GM21423 (cell line): Measurements from ENCODE around the gene STK32C.

ENCODE experiments used
- ATAC-seq: cut with Tn5 transposase; IDR thresholded peaks from one replicate; pipeline ENCODE4 v1.9.1; 2021; ENCODE audit warnings: mild to moderate bottlenecking, moderate library complexity; ENCODE audit not compliant: unreplicated experiment

The STK32C gene

DNA sequence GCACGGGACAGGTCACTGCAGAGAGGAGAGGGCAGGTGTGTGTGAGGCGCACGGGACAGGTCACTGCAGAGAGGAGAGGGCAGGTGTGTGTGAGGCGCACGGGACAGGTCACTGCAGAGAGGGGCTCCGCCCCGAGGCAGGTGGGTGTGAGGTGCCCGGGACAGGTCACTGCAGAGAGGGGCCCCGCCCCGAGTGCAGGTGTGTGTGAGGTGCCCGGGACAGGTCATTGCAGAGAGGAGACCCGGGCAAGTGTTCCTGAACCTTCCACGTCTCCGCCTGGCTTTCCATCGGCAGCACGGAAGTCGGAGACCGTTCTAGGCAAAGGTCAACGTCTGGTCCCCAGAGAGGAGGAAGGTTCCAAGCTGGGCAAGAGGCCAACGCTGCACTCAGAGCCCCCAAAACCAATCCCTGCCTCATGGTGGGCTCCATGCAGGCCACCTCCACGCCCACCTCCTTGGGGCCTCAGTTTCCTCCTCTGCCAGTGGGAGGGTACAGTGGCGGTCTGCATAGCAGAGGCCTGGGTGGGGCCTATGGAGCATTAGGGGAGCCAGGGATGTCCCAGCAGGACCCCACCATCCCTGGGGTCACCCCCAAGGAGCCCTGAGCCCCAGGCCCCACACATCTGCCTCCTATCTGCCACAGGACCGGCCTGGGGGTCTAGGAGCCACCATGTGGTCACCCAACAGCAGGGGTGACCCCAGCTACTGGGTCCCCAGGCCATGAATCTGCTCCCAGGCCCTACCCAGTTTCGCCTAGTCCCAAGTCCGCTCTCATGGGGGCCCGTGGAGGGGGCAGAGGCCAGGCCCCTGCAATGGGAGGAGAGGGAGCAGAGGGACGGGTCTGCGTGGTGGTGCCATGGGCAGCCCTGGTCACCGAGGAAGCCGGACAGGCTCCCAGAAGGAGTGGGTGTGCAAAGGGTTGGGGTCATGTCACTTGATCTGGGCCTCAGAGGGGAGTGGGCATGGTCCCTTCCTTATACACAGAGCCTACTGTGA lies 57.0 kb downstream of the STK32C start:
- no peak for ATAC-seq

DNA sequence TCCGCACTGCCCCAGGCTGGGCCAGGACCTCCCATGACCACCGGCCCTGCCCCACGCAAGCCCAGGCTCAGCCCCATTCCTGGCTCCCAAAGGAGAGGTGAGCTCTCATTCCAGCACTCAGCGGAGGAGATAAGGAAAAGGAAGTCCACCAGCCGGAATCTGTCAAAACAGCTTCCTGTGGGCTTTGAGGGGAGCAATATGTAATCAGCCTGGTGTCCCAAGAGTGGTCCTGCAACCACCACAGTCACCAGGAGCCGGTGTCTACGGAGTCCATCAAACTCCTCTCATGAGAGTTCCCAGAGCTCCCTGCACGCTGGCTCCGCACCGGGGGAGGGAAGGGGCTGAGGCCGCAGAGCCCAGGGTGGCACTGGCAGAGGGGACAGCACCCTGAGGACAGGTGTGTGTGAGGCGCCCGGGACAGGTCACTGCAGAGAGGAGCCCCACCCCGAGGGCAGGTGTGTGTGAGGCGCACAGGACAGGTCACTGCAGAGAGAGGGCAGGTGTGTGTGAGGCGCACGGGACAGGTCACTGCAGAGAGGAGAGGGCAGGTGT lies 57.9 kb downstream of the STK32C start:
- no peak for ATAC-seq

DNA sequence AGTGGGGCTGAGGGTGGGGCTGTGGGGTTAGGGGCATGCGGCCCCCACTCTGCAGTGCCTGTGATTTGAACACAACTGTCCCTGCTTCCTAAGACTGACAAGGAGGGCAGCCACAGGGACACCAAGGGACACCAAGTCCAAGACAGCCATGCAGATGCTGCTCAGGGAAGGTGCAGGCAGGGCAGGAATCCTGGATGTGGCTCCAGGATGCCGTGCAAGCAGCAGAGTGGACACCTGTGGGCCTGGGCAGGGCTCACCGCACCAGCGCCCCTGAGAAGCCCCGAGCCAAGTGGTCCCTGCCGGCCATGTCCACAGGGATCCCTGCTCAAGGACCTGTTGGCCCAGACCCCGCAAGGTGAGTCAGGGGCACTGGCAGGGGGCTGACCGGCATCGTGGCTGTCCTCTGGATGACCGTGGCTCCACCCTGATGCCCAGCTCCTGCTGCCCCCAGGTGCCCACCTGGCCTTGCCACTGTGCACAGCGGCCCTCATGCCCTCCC lies 58.5 kb downstream of the STK32C start:
- ATAC-seq = no peak

DNA sequence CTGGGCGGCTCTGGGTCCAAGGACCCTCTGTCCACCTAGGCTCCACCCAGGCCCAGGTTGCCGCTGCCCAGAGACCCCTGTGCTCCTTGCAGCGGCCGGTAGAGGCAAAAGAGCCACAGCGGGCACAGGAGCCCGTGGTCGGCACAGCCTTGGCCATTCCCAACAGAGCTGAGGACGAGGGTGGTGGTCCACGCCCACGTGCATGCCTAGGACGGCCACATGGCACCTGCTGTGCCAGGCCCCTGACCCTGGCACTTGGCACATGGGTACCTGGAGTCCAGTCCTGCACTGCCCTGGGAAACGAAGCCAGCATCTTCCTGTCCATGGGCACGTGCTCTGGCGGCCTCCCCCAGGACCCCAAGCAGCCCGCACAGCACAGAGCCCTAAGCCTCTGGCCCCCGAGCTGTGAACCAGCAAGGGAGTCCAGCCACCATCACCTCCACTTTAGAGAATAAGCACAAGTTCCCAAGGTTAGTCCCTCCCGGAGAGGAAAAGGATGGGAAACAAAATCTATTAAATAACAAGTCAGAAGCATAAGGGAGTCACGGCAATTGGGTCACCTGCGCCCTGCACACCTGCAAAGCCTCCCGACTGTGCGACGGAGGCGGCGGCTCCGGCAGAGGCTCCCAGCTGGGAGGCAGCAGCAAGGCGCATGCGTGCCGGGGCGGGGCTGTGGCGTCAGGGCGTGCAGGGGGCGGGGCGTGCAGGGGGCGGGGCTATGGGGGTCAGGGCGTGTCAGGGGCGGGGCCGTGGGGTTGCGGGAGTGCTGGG lies 59.1 kb downstream of the STK32C start:
- ATAC-seq = no peak

DNA sequence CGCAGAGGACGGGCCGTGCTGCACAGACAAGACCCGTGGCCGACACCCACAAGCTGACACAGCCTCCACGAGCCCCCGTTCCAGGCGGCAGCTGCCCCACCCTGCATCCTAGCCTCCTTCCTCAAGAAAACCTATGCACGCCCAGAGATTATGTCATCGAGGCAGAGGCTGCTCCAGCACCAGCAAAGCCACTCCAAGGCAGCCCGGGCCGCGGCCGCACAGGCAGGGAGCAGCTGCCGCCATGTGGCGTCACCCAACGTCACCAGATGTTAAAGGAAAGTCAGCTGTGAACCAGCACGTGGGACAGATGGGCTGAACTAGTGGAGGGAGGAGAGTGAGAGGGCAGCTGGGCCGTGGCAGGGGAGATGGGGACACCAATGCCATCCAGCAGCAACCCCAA lies 59.8 kb downstream of the STK32C start:
- no peak for ATAC-seq

DNA sequence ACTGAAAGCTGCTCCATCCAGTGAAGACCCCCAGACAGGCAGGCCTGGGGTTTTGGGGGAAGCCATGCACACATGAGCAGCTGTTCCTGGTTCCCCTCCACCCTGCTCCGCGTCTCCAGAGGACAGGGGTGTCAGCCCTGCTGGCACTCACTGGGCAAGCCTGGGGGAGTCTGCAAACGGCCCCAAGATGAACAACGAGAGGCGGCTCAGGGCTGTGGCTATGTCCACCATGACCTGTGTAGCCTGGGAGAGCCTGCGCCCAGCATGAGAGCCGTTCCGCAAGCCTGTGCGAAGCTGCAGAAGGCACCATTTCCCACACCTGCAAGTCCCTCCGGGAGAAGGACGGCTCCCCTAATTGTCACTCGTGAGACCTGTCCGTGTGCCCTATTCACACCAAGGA lies 61.5 kb downstream of the STK32C start:
- ATAC-seq = no peak

DNA sequence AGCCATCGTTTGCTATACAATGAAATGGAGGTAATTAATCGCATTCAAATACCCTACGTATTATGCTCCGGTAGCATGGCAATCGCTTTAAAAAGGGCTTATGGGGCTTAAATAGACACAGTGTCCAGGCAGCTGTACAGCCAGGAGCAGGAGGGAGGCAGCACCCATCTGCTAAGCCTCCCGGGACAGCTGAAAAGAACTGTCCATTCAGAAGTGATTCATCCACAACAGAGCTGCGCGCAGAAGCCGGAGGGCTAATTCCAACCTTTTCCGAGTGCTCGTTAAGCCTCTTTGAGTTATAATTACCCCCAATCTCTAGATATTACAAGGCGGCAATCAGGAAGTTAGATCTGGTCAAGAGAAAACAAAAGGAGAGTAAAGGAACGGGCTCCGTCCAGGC lies 62.7 kb downstream of the STK32C start:
- ATAC-seq = no peak

DNA sequence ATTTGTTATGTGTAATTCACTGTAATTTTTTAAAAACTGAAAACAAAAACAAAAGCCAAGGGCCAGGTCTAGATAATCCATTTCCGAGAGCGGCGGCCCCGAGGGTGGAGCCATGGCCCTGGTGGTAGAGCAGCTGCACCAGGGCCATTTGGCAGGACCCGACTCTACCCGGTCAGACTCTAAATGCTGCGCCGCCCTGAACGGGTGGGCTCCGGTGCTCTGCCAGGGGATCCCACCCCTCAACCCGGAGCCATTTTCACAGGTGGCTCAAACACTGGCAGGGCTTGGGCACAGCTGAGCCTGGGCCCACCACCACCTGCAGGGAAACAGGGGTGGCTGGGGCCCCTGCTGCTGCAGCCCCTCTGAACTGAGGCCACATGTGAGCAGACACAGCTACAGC lies 64.1 kb downstream of the STK32C start:
- ATAC-seq = no peak

DNA sequence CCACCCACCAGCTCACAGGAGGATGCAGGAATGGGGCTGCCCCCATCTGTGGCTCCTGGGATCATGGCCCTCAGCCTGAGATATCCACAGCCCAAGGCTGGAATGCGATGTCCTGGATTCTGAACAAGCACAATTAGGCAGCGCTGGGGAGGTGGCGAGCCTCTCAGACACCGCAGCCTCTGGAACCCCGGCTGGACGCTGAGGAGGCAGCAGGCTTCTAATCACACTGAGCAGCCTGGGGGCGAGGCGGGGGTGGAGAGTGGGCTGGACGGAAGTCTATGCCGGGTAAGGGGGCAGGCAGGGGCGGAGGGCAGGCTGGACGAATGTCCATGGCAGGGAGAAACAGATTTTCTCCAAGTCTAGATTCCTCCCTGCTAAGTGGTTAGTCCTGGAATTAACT lies 64.6 kb downstream of the STK32C start:
- no peak for ATAC-seq

DNA sequence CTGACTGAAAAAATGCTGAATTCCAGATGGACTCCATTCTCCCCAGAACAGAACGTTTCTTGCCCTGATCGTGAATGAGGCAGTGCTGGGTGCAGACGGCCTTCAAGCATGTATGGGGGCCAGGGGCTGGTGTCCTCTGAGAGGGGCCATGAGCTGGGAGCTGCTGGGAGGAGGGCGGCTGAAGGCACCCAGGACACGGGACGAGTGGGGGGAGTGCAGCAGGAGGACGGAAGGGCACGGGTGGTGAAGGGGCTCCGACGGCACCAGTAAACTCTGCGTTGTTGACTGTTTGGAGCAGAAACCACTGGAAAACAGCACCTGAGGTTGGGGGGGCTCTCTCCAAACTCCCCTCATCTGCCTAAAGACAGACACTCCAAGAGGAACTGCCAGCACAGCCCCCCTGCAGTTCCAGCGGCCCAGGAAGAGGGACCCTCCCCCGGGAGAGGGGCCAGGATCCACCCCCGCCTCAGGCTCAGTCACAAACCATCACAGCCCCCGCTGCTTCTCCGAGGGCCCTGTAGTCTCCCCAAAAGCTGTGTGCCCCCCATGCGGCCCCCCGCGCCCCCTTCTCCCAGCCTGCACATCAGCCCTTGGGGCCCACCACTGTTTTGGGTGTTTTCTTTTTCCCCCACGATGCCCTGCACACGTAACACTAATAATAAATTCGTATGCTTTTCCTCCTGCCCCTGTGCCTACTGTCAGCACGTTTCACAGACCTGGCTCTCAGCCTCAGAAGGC lies 65.5 kb downstream of the STK32C start:
- no peak for ATAC-seq

DNA sequence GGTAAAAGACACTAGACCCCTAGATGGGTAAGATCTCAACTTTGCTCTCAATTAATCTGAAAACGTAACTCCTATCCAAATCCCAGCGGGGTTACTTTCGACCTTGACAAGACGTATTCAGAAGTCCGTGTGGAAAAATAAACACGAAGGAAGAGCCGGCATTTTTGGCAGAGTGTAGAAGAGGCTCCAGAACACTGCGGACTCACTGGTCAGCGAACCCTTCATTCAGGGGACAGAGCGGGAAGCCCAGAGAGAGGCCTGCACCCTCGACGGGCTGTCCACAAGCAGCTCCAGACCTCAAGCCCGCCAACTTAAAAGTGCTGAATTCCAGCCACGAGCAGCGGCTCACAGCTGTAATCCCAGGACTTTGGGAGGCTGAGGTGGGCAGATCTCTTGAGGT lies 66.3 kb downstream of the STK32C start:
- ATAC-seq = no peak

DNA sequence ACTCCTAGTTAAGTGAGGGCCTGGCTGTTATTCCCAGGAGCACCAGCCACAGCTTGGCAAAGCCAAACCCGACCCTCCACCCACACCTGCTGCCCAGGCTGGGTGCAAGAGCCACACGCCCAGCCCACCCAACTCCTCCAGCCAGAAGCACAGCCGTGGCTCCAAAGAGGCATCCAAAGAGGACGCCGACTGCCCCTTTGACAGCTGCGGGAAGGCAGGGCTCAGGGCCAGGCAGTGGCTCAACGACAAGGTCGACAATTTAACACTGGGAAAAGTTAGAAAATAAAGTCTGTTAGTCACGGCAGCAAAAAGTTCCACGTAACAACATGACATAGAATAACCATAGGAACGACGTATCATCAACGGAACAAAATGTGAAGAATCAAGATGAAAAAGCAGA lies 66.7 kb downstream of the STK32C start:
- ATAC-seq = no peak

DNA sequence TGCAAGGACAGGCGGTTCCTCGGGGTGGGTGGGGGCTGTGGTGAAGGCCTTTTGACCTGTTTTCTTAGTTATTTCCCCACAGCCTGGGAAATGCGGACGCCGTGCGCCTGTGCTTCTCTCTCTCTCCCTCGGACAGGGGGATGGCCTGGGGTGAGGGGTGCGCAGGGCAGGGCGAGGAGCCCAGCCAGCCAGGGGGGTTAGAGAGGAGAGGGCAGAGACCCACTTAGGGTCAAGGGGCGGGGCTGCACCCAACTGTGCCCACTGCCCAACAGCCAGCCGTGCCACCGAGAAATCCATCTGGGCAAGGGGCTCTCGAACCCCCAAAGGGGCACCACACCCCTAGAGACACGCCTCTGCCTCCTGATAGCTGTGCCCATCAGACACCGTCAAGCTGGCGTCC lies 67.2 kb downstream of the STK32C start:
- ATAC-seq = no peak

DNA sequence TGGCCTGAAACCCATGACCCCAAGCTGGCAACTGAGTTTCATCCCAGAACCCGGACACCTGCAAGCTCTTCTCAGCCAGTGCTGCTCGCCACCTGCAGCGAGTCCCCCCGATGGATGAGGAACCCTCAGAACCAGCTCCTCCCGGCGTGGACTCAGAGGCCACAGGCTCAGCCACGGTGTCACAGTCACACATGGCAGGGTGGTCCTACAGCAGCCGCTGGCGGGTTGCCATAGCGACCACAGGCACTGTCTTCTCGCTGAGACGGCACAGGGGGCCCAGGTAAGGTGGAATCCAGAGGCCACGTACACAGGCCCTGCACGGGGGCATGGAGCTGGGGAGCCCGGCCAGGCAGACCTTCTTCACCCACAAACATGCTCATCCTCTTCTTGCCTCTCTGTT lies 67.6 kb downstream of the STK32C start:
- no peak for ATAC-seq

DNA sequence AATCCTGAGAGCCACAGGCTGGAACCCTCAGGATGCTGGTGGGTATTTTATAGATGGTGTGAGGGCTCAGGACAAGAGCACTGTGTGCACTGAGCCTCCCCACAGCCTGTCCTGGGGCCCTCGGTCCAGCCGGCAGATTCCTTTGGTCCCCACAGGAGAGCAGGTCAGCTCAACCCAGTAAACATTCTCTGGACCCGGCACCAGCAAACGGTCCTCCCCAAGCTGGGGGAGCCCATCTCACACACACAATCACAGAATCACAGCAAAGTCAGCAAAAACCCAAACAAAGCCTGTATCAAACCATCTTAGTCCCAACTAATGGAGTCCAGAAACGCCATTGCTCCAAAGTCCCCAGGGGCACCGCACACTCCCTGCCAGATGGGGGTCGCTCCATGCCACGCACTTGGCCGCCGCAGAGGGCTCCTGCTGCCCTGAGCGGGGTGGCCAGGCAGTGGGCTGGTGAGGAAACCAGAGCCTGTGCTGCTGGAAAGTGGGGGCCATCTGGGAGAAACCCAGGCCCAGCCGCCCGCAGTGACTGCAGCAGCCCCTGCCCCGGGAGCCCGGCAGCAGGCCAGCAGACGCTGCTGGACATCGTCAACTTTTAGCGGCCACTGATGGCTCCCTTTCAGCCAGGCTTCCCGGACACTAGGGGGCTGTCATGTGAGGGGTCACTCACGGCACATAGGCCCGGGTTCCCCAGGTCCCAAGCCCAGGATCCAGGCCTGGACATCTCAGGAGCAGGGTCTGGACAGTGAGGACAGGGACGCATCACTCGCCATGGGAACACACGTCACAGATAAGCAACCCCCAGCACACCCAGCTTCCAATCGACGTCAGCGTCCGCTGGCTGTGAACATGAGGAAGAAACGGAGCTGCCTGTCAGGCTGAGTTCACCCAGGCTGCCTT lies 68.4 kb downstream of the STK32C start:
- ATAC-seq = no peak

DNA sequence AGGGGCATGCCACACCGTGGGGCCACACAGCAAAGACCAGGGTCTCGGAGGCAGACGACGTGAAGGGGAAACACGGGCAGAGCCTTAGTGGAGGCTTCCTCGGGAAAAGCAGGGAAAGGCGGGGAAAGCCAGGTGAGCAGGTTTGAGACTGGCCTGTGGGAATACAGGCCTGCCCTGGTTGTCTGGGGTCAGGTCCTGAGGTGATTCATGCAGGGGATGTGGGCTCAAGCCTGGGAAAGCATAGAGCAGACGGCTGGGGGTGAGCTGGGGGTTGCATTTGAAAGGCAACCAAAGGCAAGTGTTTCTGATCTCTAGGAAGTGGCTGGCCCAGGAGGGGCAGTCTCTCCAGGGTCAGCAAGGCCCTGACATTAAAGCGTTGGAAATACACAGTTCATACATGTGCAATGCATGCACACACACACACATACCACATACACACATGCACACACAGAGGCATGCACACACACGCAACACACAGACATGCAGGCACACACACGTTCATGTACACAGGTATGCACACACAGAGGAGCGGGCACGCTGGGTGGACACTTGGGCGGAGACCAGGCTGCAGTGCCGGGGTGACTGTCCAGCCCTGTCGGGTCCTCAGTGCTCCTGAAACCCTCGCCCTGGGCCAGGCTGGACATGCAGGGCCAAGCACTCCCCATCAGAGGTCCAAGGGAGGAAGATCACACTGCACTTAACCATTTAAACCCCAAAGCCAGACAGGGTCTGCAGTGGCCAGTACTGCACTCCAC lies 69.2 kb downstream of the STK32C start:
- no peak for ATAC-seq

DNA sequence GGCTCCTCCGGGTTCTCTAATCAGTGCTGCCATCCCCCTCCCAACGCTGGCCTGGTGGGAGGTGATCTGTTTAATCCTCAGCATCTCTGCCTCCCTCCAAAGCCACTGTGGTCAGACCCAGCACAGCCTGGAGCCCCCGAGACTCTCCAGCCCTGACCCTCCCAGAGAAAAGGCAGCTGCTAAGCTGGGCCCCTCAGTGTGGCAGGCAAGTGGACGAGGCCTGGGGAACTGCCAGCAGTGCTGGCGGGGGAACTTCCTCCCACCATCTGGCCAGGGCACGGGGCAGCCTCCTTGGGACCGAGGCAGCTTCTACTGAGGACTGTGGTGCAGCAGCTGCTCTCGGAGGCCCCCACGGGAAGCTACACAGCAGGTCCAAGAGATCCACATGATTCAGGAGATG lies 69.9 kb downstream of the STK32C start:
- ATAC-seq = no peak

DNA sequence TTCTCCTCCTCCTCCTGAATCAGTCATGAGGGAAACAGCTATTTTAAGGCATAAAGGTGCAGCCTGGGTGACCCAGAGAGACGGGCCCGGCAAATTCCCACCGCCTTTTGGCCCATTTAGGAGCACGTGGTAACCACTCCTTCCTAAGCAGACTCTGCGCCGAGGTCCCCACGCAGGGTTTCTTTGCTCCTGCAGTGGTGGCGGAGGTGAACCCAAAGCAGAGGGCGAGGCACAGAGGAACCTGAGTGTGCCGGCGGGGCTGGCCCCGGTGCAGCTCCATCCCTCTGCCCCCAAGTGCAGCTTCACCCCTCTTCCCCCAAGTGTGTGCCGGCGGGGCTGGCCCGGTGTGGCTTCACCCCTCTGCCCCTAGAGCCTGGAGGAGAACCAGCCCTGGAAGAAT lies 70.4 kb downstream of the STK32C start:
- ATAC-seq = no peak

DNA sequence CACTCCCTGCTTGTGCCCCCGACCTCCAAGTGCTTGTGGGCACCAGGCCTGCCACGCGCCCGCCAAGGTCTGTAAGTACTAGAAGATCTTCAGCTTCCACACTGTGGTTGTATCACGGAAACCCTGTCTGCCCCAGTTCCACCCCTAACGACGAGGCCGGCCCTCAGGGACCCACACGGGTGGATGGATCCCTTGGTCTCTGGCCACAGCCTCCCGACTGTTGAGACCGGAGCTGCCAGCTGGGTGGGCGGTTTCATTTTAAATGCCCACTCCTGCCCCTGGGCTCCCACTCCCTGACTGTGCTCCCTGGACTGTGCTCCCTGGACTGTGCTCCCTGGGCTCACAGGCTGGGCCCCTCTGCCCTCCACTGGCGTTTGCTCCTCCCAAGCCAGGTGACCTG lies 70.9 kb downstream of the STK32C start:
- no peak for ATAC-seq
